Neural cell (in vitro differentiated cells): ENCODE measurements around the gene P2RY8. TPM values are rescaled to one million over a fixed set of nuclear protein-coding genes. Genes with fewer than 3 reads are reported as not detected.

Source experiments
- H2AFZ ChIP-seq: fragments of 200-600, 300-800 bp; sonication (generic), shearing (Covaris generic); 2 replicates; pipeline ENCODE4 v1.6.0; 2014; ENCODE audit warnings: low read depth, mild to moderate bottlenecking, antibody characterized with exemption, low read length, moderate library complexity
- H3F3A ChIP-seq: fragments of 200-600 bp; shearing (Covaris generic); 2 replicates; pipeline ENCODE4 v1.6.1; 2016; ENCODE audit warnings: mild to moderate bottlenecking, moderate library complexity, mixed read lengths, antibody characterized with exemption, low read length; ENCODE audit not compliant: insufficient read depth, poor library complexity, severe bottlenecking
- H3K27ac ChIP-seq: fragments of 200-600, 300-800 bp; sonication (generic), shearing (Covaris generic); 2 replicates; pipeline ENCODE4 v1.5.1; 2014; ENCODE audit warnings: mild to moderate bottlenecking, low read length, moderate library complexity
- H3K27me3 ChIP-seq: fragments of 300-800, 200-600 bp; sonication (generic), shearing (Covaris generic); 2 replicates; pipeline ENCODE4 v1.6.0; 2014; ENCODE audit warnings: mild to moderate bottlenecking, low read depth, low read length, moderate library complexity; ENCODE audit not compliant: insufficient read depth
- H3K36me3 ChIP-seq: fragments of 300-800, 200-600 bp; sonication (generic), shearing (Covaris generic); 2 replicates; pipeline ENCODE4 v1.5.1; 2014; ENCODE audit warnings: mild to moderate bottlenecking, antibody characterized with exemption, low read length, moderate library complexity; ENCODE audit not compliant: insufficient read depth
- H3K4me2 ChIP-seq: fragments of 300-800, 200-600 bp; sonication (generic), shearing (Covaris generic); 2 replicates; pipeline ENCODE4 v1.6.0; 2014; ENCODE audit warnings: mild to moderate bottlenecking, low read length
- H3K4me3 ChIP-seq: fragments of 300-800, 200-600 bp; sonication (generic), shearing (Covaris generic); 2 replicates; pipeline ENCODE4 v1.5.1; 2014; ENCODE audit warnings: mild to moderate bottlenecking, low read length, moderate library complexity
- H3K79me2 ChIP-seq: fragments of 200-600 bp; shearing (Covaris generic); replicated peaks from 2 replicates; pipeline ENCODE4 v1.6.0; 2014; ENCODE audit warnings: mild to moderate bottlenecking, low read length, moderate library complexity; ENCODE audit not compliant: insufficient read depth
- H3K9ac ChIP-seq: fragments of 300-800, 200-600 bp; sonication (generic), shearing (Covaris generic); 2 replicates; pipeline ENCODE4 v1.6.1; 2016; ENCODE audit warnings: mild to moderate bottlenecking, low read length, mixed read lengths
- H3K9me2 ChIP-seq: fragments of 200-600 bp; shearing (Covaris generic); 2 replicates; pipeline ENCODE4 v1.6.1; 2016; ENCODE audit warnings: mild to moderate bottlenecking, low read length, mixed read lengths; ENCODE audit not compliant: insufficient read depth
- H3K9me3 ChIP-seq: fragments of 200-600, 300-800 bp; sonication (generic), shearing (Covaris generic); 2 replicates; pipeline ENCODE4 v1.6.1; 2016; ENCODE audit warnings: mild to moderate bottlenecking, mixed run types, low read length, moderate library complexity, mixed read lengths
- H4K20me1 ChIP-seq: fragments of 200-600 bp; shearing (Covaris generic); 2 replicates; pipeline ENCODE4 v1.6.1; 2016; ENCODE audit warnings: mild to moderate bottlenecking, mixed run types; ENCODE audit not compliant: insufficient read depth
- EP300 ChIP-seq: fragments of 450-650 bp; conservative IDR thresholded peaks from 2 replicates; pipeline ENCODE4 v1.6.1; 2014; ENCODE audit warnings: antibody characterized with exemption, mild to moderate bottlenecking, moderate library complexity; ENCODE audit not compliant: poor library complexity, severe bottlenecking
- EZH2 ChIP-seq: fragments of 200-600, 300-800 bp; shearing (Covaris generic), sonication (generic); IDR thresholded peaks from 2 replicates; pipeline ENCODE4 v1.6.1; 2014; ENCODE audit warnings: antibody characterized with exemption, low read length, borderline replicate concordance, mild to moderate bottlenecking; ENCODE audit not compliant: insufficient read depth, poor library complexity, severe bottlenecking
- MXI1 ChIP-seq: fragments of 450-650 bp; conservative IDR thresholded peaks from 2 replicates; pipeline ENCODE4 v1.6.1; 2014; ENCODE audit warnings: antibody characterized with exemption, mild to moderate bottlenecking; ENCODE audit not compliant: poor library complexity, severe bottlenecking
- POLR2AphosphoS5 ChIP-seq: IDR thresholded peaks from 2 replicates; pipeline ENCODE4 v1.6.1; 2012
- RAD21 ChIP-seq: fragments of 450-650 bp; conservative IDR thresholded peaks from 2 replicates; pipeline ENCODE4 v1.6.1; 2014; ENCODE audit warnings: antibody characterized with exemption, mild to moderate bottlenecking, moderate library complexity
- SMC3 ChIP-seq: fragments of 450-650 bp; conservative IDR thresholded peaks from 2 replicates; pipeline ENCODE4 v1.6.1; 2014; ENCODE audit warnings: antibody characterized with exemption, mild to moderate bottlenecking, moderate library complexity; ENCODE audit not compliant: poor library complexity
- TAF1 ChIP-seq: IDR thresholded peaks from 2 replicates; pipeline ENCODE4 v1.6.1; 2012; ENCODE audit warnings: low read depth
- polyA plus RNA-seq: library from polyadenylated mRNA; depleted of rRNA; stranded (reverse); fragments of >200 nt; gene quantifications from 2 replicates; pipeline ENCODE4 v1.2.3, GENCODE V29; 2014
- TF ChIP-seq, protein P1 (sequence below): IDR thresholded peaks from 2 replicates; pipeline ENCODE4 v1.6.1; 2012; ENCODE audit warnings: borderline replicate concordance
- TF ChIP-seq, protein P2 (sequence below): fragments of 450-650 bp; IDR thresholded peaks from 2 replicates; pipeline ENCODE4 v1.5.1; 2014; ENCODE audit warnings: antibody characterized with exemption, mild to moderate bottlenecking, moderate library complexity; ENCODE audit not compliant: poor library complexity, severe bottlenecking

P2RY8 gene
- polyA plus RNA-seq, 1 donor from 2014 or later, result not detected

DNA sequence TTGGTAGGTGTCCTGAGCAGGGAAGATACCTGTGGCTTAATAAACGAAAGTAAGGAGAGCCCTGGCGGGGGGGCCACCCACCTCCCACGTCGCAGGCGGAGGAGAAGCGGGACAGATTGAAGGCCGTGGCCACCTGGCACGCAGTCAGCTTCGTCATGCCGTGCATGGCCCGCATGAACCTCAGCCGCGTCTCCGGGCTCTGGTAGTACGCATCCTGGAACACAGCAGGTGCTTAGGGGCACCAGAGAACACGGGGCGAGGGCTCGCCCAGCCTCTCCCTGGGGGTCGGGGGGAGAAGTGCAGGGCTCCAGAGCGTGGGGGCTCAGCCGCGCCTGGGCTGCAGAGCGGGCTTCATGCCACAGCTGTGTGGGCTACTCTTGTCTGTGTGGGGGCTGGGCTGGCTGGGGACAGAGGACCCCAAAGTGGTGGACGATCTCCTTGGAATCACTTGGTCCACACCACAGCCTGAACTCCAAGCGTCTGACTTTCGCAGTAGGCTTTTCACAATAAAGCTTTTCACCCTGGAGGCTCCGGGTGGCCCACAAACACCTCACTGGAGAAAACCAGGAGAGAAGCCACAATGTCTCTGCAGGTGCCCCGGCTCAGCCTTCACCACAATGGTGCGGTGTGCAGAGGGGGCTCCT is 118.0 kb downstream of the P2RY8 start:
- H3K4me2 ChIP-seq, result no peak overlapping the region
- H3K9me2 ChIP-seq, result no peaks in the 10 kb centered on the region
- H3K27me3 ChIP-seq, result no peaks in the 10 kb centered on the region
- no peak overlapping the region for H3K9ac ChIP-seq
- TF ChIP-seq, protein P1, sequence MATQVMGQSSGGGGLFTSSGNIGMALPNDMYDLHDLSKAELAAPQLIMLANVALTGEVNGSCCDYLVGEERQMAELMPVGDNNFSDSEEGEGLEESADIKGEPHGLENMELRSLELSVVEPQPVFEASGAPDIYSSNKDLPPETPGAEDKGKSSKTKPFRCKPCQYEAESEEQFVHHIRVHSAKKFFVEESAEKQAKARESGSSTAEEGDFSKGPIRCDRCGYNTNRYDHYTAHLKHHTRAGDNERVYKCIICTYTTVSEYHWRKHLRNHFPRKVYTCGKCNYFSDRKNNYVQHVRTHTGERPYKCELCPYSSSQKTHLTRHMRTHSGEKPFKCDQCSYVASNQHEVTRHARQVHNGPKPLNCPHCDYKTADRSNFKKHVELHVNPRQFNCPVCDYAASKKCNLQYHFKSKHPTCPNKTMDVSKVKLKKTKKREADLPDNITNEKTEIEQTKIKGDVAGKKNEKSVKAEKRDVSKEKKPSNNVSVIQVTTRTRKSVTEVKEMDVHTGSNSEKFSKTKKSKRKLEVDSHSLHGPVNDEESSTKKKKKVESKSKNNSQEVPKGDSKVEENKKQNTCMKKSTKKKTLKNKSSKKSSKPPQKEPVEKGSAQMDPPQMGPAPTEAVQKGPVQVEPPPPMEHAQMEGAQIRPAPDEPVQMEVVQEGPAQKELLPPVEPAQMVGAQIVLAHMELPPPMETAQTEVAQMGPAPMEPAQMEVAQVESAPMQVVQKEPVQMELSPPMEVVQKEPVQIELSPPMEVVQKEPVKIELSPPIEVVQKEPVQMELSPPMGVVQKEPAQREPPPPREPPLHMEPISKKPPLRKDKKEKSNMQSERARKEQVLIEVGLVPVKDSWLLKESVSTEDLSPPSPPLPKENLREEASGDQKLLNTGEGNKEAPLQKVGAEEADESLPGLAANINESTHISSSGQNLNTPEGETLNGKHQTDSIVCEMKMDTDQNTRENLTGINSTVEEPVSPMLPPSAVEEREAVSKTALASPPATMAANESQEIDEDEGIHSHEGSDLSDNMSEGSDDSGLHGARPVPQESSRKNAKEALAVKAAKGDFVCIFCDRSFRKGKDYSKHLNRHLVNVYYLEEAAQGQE, result no peak
- TF ChIP-seq RAD21 (no peak), EP300 (no peak), MXI1 (no peak), SMC3 (no peak), TAF1 (no peak), POLR2AphosphoS5 (no peak), EZH2 (no peak)
- TF ChIP-seq, protein P2, sequence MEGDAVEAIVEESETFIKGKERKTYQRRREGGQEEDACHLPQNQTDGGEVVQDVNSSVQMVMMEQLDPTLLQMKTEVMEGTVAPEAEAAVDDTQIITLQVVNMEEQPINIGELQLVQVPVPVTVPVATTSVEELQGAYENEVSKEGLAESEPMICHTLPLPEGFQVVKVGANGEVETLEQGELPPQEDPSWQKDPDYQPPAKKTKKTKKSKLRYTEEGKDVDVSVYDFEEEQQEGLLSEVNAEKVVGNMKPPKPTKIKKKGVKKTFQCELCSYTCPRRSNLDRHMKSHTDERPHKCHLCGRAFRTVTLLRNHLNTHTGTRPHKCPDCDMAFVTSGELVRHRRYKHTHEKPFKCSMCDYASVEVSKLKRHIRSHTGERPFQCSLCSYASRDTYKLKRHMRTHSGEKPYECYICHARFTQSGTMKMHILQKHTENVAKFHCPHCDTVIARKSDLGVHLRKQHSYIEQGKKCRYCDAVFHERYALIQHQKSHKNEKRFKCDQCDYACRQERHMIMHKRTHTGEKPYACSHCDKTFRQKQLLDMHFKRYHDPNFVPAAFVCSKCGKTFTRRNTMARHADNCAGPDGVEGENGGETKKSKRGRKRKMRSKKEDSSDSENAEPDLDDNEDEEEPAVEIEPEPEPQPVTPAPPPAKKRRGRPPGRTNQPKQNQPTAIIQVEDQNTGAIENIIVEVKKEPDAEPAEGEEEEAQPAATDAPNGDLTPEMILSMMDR, result no peak
- H4K20me1 ChIP-seq, result no peaks in the 10 kb centered on the region
- no peak overlapping the region for H3K4me3 ChIP-seq
- H3K36me3 ChIP-seq, result peaks cover 10% of the 10 kb centered on the region
- peaks cover 4% of the 10 kb centered on the region for H3K9me3 ChIP-seq
- no peak overlapping the region for H2AFZ ChIP-seq
- no peaks in the 10 kb centered on the region for H3K79me2 ChIP-seq
- no peak overlapping the region for H3K27ac ChIP-seq
- no peaks in the 10 kb centered on the region for H3F3A ChIP-seq

DNA sequence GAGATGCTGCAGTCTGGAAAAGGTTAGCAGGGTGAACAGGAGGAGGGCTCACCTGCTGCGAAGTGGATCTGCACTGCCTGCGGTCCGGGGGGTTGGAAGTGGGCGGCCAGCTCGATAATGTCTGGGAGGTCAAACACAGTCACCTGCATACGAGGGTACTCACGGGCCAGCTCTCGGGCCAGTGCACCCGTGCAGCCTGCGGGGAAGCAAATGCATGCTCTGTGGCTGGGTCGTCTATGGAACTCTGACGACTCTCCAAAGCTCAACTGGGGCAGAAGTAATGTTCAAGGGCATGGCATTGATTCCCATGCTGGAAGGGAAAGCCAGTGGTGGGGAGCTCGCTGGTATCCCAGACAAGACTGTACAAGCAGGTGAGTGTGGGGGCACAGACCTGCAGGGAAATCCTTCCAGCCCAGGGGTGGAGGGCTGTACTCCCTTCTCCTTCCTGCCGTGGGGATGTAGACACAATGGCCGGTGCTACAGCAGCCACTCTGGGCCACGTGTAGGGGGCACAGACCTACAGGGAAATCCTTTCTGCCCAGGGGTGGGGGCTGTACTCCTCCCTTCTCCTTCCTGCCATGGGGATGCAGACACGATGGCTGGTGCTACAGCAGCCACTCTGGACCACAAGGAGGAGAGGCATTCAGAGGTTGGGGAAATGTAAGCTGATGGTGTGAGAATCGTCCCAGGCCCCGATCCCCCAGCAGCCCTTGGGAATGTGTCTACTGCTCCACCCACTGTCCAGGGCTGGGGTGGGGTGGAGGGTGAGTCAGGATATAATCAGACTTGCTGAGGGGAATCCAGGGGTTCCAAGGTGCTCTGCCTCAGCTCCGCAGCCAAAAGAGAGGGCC is 118.8 kb downstream of the P2RY8 start:
- Histone ChIP-seq H3K4me3 (no peak overlapping the region), H3K27me3 (no peaks in the 10 kb centered on the region), H3K9me3 (peaks cover 4% of the 10 kb centered on the region), H3K36me3 (peaks cover 10% of the 10 kb centered on the region), H3K4me2 (no peak overlapping the region), H4K20me1 (no peaks in the 10 kb centered on the region), H2AFZ (no peak overlapping the region), H3K79me2 (no peaks in the 10 kb centered on the region), H3K27ac (no peak overlapping the region), H3K9ac (no peak overlapping the region), H3K9me2 (no peaks in the 10 kb centered on the region), H3F3A (no peaks in the 10 kb centered on the region)
- no peak for TF ChIP-seq SMC3
- TF ChIP-seq EP300, result no peak
- TF ChIP-seq MXI1, result no peak
- TF ChIP-seq, protein P1, result no peak
- TF ChIP-seq EZH2, result no peak
- TF ChIP-seq TAF1, result no peak
- TF ChIP-seq, protein P2, result no peak
- no peak for TF ChIP-seq POLR2AphosphoS5
- no peak for TF ChIP-seq RAD21
